GM12875 (cell line): ENCODE measurements around the gene SLC4A8.

ENCODE experiments used
- H3K4me3 ChIP-seq: one replicate; pipeline ENCODE4 v1.5.1; 2011; ENCODE audit warnings: low read depth, low read length, control low read depth
- TF ChIP-seq, protein P1 (sequence below): IDR thresholded peaks from 2 replicates; pipeline ENCODE4 v1.5.1; 2011; ENCODE audit warnings: low read depth, mild to moderate bottlenecking, control low read depth, inconsistent platforms, low read length, moderate library complexity, borderline replicate concordance; ENCODE audit not compliant: insufficient read depth

Gene SLC4A8

DNA sequence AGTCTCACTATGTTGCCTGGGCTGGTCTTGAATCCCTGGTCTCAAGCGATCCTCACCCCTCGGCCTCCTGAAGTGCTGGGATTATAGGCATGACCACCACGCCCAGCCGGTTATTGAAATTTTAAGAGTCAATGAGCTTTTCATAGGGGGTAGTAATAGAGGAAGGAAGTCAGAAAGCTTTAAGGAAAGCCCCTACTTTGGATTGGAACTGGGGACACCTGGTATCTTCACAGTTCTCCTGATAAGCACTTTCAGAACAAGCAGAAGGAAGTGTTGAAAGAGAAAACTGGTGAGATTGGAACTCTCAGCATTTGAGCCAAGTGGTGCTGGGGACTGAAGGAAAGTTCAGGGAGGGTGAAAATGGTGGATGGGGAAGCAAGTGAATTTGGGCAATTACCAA, 5.1 kb downstream of the SLC4A8 start:
- TF ChIP-seq, protein P1, sequence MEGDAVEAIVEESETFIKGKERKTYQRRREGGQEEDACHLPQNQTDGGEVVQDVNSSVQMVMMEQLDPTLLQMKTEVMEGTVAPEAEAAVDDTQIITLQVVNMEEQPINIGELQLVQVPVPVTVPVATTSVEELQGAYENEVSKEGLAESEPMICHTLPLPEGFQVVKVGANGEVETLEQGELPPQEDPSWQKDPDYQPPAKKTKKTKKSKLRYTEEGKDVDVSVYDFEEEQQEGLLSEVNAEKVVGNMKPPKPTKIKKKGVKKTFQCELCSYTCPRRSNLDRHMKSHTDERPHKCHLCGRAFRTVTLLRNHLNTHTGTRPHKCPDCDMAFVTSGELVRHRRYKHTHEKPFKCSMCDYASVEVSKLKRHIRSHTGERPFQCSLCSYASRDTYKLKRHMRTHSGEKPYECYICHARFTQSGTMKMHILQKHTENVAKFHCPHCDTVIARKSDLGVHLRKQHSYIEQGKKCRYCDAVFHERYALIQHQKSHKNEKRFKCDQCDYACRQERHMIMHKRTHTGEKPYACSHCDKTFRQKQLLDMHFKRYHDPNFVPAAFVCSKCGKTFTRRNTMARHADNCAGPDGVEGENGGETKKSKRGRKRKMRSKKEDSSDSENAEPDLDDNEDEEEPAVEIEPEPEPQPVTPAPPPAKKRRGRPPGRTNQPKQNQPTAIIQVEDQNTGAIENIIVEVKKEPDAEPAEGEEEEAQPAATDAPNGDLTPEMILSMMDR, result no peak
- no peak overlapping the region for H3K4me3 ChIP-seq

DNA sequence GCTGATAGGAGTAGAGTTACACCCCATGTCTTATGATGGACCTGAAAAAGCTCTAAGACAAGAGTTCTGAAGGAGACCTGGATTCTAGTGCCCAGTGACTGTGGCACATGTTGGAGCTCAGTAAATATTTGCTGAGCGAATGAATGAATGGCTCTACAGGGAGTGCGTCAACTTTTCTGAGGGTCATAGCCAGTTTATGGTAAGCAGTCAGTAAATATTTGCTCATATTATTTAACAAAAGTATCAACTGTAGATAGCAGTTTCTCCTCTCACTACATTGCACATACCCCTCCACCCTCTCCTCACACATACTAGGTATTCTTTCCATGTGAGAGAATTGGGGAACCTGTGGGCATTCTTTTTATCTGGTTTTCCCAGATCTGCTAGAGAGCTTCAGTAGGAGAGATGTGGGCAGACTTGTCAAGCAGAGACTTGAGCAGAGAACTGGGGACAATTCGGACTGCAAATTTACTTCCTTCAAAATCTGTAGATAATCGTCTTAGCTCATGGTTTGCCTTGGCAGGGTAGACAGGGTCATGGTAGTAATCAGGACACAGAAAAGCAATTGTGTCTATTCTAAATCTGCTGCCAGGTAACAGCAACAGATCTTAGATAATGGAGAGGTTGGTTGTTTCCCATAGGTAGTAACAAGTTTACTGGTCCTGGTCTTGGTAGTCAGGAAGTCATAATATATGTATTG, 5.7 kb downstream of the SLC4A8 start:
- H3K4me3 ChIP-seq, result no peak overlapping the region
- TF ChIP-seq, protein P1, result no peak

DNA sequence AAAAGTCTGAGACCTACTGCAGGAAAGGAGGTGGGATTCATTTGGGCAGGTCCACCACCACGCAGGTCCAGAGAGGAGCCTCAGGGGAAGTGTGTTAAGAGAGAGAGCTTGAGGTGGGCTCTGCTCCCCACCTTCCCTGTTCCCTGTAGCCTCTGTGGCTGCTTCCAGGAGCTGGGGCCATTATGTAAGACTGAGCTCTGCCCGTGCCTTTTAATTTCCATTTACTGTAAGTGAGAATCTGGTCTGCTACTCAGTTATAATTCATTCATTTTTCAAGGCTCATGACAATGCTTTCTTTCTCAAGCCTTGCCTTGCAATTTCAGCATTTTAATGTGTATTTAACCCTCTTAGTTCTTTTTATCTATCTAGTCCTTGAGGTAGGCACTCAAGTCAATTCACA, 8.3 kb downstream of the SLC4A8 start:
- TF ChIP-seq, protein P1, result no peak
- no peak overlapping the region for H3K4me3 ChIP-seq

DNA sequence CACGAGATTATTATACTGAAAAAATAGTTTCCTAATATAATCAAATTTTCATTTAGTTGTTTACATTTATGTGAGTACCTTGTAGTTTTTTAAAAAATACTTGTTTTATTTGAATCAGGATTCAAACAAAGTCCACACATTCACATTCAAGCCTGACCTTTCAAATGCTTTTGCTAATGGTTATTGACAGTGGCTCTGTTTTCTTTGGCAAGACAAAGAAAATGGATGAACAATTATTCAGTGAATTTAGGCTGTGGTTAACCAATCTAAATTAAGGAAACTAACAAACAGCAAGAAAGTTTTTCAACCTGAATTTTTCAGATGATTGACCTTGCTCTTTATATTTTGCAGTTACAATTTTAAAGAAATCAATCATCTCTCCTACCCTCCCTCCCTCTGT, 9.7 kb downstream of the SLC4A8 start:
- H3K4me3 ChIP-seq, result no peak overlapping the region
- TF ChIP-seq, protein P1, result no peak

DNA sequence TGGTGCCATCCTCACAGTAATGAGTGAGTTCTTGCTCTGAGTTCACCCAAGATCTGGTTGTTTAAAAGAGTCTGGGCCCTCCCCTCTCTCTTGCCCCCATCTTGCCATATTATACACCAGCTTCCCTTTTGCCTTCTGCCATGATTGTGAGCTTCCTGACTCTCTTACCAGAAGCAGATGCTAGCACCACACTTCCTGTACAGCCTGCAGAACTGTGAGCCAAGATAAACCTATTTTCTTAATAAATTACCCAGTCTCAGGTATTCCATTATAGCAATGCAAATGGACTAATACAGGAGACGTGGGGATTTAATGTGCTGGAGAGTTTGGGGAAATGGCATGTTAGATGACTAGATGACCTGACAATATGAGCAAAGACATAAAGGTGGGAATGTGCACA, 12.8 kb downstream of the SLC4A8 start:
- no peak overlapping the region for H3K4me3 ChIP-seq
- TF ChIP-seq, protein P1, result no peak

DNA sequence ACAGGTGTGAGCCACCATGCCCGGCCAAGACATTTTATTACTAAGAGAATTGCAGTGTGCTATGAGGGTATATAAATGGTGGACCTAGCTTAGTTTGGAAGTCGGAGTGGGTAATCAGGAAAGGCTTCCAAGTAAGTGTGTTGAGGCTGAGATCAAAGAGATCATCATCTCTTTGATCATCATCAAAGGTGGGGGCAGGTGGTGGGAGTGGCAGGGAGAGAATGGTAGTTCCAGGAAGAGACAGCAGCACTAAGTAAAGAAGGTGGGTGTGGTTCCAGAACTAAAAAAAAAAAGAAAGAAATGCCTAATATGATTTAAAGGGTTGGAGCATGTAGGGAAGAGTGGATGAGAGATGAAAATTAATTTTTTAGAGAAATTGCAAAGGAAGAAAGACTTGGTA, 14.7 kb downstream of the SLC4A8 start:
- H3K4me3 ChIP-seq, result no peak overlapping the region
- TF ChIP-seq, protein P1, result no peak

DNA sequence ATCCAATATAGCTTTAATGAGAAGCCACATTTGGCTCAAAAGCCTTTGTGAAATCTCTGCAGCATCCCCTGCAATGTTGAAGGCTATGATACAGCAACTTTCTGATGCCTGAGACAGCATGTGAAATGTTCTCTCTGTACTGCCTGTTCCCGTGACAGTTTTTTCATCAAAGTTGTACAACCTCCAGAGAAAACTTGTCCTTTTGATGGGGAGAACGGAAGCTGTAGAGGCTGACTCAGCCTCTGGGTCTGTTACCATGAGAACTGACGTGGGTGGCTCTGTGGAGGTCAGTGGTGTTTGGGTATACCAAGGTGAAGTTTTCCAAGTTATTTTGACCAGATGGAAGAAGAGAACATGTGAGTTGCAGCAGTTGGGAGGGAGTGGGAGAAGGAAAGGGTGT, 17.0 kb downstream of the SLC4A8 start:
- TF ChIP-seq, protein P1, result no peak
- H3K4me3 ChIP-seq, result no peak overlapping the region
